ENCODE measurements around the gene TBC1D14. TPM values are rescaled to one million over a fixed set of nuclear protein-coding genes. Genes with fewer than 3 reads are reported as not detected.

Gene TBC1D14
- total RNA-seq, 2 experiments from 2014 or later: 38.4 to 44.1 TPM

GRCh38 chr4:7026107-7026506, 116.5 kb downstream of the TBC1D14 start:
- no peaks in the 10 kb centered on the region for H3K4me1 ChIP-seq (ENCODE audit: insufficient read depth, low read length, poor library complexity, severe bottlenecking)
- peaks cover 33% of the 10 kb centered on the region for H3K36me3 ChIP-seq (ENCODE audit: insufficient read depth, low read length)
- no TSS peak for BruUV-seq (replicated peaks)
- intact Hi-C loops (cut with micrococcal nuclease; ENCODE audit: unreplicated experiment): no loop called here
- no peak for DNase-seq (ENCODE audit: low spot score)
- H3K4me3 ChIP-seq (ENCODE audit: low read depth, low read length, poor library complexity, severe bottlenecking): no peak overlapping the region
- no peaks in the 10 kb centered on the region for H3K9me3 ChIP-seq (ENCODE audit: low read length)
- TF ChIP-seq CTCF (conservative IDR thresholded peaks at IDR 0.05; ENCODE audit: low read length) (no peak), EZH2phosphoT487 (IDR thresholded peaks at IDR 0.05; ENCODE audit: borderline replicate concordance, low read depth, low read length) (no peak)
- no peaks in the 10 kb centered on the region for H3K9me2 ChIP-seq (ENCODE audit: insufficient read depth, low read length)
- H3K27ac ChIP-seq (ENCODE audit: low read depth, low read length, poor library complexity, severe bottlenecking): no peak overlapping the region
- POLR2A ChIA-PET: no interaction called here
- H4K20me1 ChIP-seq (ENCODE audit: insufficient read depth, low read length): no peaks in the 10 kb centered on the region
- no peak overlapping the region for H2AFZ ChIP-seq (ENCODE audit: low read length)
- CTCF ChIA-PET (ENCODE audit: unreplicated experiment): no interaction called here
- H3K79me2 ChIP-seq (ENCODE audit: insufficient read depth, low read depth, low read length): no peaks in the 10 kb centered on the region
- H3K4me2 ChIP-seq (ENCODE audit: low read length): no peak overlapping the region

- BruUV-seq (replicated peaks): no TSS peak
- Histone ChIP-seq H3K4me3 (ENCODE audit: low read depth, low read length, poor library complexity, severe bottlenecking) (no peak overlapping the region), H3K9me3 (ENCODE audit: low read length) (no peaks in the 10 kb centered on the region), H2AFZ (ENCODE audit: low read length) (no peak overlapping the region), H3K4me2 (ENCODE audit: low read length) (no peak overlapping the region), H4K20me1 (ENCODE audit: insufficient read depth, low read length) (no peaks in the 10 kb centered on the region), H3K79me2 (ENCODE audit: insufficient read depth, low read depth, low read length) (no peaks in the 10 kb centered on the region), H3K9me2 (ENCODE audit: insufficient read depth, low read length) (no peaks in the 10 kb centered on the region), H3K36me3 (ENCODE audit: insufficient read depth, low read length) (peaks cover 39% of the 10 kb centered on the region), H3K4me1 (ENCODE audit: insufficient read depth, low read length, poor library complexity, severe bottlenecking) (no peaks in the 10 kb centered on the region), H3K27ac (ENCODE audit: low read depth, low read length, poor library complexity, severe bottlenecking) (no peak overlapping the region)
- intact Hi-C loops (cut with micrococcal nuclease; ENCODE audit: unreplicated experiment): no loop called here
- no peak for DNase-seq (ENCODE audit: low spot score)
- CTCF ChIA-PET (ENCODE audit: unreplicated experiment): no interaction called here
- TF ChIP-seq EZH2phosphoT487 (IDR thresholded peaks at IDR 0.05; ENCODE audit: borderline replicate concordance, low read depth, low read length): no peak
- no peak for TF ChIP-seq CTCF (conservative IDR thresholded peaks at IDR 0.05; ENCODE audit: low read length)
- POLR2A ChIA-PET: no interaction called here
These were observed 117.7 kb downstream of the TBC1D14 start for GRCh38 chr4:7027284-7027683.

- Histone ChIP-seq H3K9me3 (ENCODE audit: low read length) (no peaks in the 10 kb centered on the region), H3K79me2 (ENCODE audit: insufficient read depth, low read depth, low read length) (no peaks in the 10 kb centered on the region), H3K4me2 (ENCODE audit: low read length) (no peak overlapping the region), H3K9me2 (ENCODE audit: insufficient read depth, low read length) (no peaks in the 10 kb centered on the region), H3K27ac (ENCODE audit: low read depth, low read length, poor library complexity, severe bottlenecking) (no peak overlapping the region), H4K20me1 (ENCODE audit: insufficient read depth, low read length) (no peaks in the 10 kb centered on the region), H3K4me3 (ENCODE audit: low read depth, low read length, poor library complexity, severe bottlenecking) (no peak overlapping the region), H2AFZ (ENCODE audit: low read length) (no peak overlapping the region), H3K36me3 (ENCODE audit: insufficient read depth, low read length) (peaks cover 39% of the 10 kb centered on the region), H3K4me1 (ENCODE audit: insufficient read depth, low read length, poor library complexity, severe bottlenecking) (no peaks in the 10 kb centered on the region)
- no TSS peak for BruUV-seq (replicated peaks)
- intact Hi-C loops (cut with micrococcal nuclease; ENCODE audit: unreplicated experiment): no loop called here
- no peak for DNase-seq (ENCODE audit: low spot score)
- CTCF ChIA-PET (ENCODE audit: unreplicated experiment): no interaction called here
- no peak for TF ChIP-seq CTCF (conservative IDR thresholded peaks at IDR 0.05; ENCODE audit: low read length)
- no peak for TF ChIP-seq EZH2phosphoT487 (IDR thresholded peaks at IDR 0.05; ENCODE audit: borderline replicate concordance, low read depth, low read length)
- POLR2A ChIA-PET: no interaction called here
These were observed 118.3 kb downstream of the TBC1D14 start for GRCh38 chr4:7027913-7028312.
